NCI-H1048 (cell line): Measurements from ENCODE around the gene AIM2.
"Not testable (repeated sequence)": the region's sequence is repeated elsewhere in the genome, so short reads cannot be mapped to it uniquely, and the experiment has no call there.

Source experiments
- DNase-seq: peaks from one replicate; lab custom pipeline; 2025; lab: John Stamatoyannopoulos, UW

AIM2 gene, protein sequence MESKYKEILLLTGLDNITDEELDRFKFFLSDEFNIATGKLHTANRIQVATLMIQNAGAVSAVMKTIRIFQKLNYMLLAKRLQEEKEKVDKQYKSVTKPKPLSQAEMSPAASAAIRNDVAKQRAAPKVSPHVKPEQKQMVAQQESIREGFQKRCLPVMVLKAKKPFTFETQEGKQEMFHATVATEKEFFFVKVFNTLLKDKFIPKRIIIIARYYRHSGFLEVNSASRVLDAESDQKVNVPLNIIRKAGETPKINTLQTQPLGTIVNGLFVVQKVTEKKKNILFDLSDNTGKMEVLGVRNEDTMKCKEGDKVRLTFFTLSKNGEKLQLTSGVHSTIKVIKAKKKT

DNA sequence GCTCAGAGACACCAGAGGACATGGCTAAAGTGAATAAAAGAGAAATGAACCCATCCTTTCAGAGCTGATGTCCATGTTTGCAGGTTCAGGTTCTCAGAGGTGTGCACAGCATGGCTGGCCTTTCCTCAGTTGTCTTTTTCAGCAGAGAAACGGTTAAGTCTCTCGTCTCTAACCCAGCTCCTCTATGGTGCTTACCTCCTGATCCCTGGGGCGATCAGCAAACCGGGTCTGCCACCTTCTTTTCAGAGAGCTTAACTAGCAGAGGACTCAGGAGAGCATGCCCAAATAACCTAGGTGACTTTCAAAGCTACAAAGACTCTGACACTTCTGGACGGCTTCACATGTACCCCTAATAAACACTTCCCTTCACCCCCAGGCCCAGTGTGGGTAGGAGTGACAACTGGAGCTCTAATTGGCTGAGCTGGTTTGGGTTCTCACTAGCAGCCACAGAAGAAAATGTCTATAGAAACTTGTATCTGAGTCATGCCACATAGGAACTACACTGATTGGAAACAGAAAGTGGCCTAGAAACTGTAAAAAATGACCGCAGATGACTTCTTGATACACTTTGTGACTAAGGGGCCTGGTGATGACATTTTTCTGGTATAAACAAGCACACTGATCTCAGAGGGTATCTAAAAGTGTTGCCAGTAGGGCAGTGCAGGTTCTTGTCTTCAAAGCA lies at the start of gene AIM2:
Gene AIM2, minus strand, starts transcription at position 329 of the 682 bp plus-strand sequence. CDS start 3,267 bp downstream, outside the sequence.
- no peak for DNase-seq

DNA sequence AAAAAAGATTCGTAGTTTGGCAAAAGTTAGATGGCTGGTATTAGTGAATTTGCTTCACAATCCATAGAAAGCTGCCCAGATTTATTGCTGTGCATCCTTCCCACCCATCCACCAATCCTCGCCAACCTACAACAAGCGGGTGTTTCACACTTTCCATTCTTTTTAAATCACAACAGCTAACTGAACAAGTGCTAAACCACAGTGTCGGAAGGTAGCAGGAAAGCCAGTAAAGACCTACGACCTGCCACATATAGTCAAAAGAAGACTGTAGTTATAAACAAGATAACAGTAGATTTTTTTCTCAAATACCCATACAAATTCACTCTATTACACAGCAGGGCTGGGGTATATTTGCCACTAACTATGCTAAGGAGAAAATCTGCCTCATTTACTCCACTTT lies 47.0 kb upstream of the AIM2 start:
- no peak for DNase-seq

DNA sequence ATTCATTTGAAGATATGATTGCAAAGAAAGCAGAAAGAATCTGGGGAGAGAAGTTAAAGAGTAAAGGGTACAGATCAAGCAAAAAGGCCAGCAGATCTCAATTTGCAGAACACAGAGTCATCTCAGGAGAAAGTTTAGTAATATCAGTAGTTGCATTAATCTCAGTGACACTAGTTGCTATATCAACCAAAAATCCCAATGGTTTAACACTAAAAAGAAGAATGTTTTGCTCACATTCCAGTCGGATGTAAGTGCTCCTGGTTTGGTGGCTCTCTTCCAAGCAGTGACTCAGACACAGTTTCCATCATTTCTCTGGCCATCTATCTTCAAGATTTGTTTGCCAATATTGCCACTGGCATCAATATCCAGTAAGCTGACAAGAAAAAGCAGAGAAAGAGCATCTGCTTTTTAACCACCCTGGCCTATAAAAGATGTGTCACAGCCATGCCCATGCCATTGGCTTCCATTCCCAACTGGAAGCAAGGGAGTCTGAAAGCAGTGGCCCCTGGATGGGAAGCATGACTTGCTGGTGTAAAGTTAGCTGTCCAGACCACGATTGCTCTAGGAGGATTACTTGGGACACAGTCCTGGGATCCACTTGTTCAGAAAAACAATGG lies 45.5 kb upstream of the AIM2 start:
- no peak for DNase-seq

DNA sequence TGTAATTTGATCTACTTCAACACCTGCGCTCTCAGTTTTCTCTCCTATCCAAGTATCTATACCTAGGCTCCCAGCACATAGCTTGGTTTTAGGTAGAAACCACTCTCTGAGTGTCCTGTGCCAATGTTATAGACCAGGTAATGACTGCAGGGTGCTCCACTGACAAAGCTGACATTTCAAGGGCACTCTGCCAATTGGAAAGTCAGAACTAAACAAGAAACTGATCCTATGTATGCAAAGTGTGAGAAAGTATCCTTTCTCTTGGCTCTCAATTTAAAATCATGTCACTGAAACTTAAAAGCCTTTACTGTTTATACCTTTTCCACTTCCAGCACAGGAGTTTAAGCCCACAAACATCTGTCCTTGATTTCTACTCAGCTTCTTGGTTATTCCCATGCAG lies 45.0 kb upstream of the AIM2 start:
- no peak for DNase-seq

DNA sequence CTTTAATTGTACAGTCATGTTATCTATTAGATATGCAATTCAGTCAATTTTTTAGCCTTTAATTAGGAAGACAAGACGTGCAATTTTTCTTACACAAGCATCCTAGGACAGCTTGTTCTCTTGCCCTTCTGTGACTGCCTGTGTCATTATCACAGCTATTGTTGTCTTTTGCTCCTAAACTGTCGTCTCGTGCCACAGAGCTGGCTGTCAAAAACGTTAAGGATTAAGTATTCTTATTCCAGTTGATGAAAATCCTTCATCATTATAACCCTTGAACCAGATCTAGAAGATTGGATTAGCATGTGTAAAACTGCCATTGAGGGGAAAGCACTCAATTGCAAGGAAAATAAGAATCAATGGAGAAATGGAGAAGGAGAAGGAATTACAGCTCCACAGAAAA lies 43.8 kb upstream of the AIM2 start:
- DNase-seq, result no peak

DNA sequence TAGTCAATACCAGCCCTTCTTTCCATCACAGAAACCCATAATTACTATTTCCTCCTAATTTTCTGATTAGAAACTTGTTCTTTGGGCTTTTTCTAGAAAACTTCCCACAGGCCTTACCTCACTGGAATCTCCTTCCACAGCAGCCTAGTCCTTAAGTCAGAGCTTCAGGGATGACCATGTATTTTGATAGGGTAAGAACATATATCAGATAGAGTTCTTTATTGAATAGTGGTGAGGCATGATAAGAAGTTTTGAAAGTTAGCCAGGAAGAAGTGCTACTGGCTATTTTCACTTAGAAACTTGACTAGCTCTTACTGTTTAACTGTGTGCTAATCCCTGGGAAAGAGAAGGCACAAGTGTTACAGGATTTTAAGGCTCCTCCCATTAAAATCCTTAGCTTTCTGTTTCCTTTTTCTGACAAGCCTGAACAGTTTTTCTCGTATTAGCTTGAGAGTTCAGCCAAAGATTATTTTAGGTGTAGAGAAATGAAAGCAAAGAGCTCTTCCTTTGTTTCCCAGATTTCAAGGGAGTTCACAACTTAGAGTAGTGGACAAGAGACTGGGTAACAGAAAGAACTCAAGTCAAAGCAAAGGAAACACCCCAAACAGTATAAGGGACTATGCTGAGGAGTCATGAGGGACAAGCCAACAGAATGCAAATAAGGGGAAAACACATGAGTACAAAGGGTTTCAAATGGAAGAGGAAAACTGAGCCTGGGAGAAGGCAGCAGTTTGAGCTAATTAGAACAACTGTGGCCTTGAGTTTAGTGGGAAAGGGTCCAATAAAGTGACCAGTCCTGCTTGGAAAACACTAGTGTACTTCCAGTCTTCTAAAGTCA lies 37.2 kb upstream of the AIM2 start:
- DNase-seq, result no peak

DNA sequence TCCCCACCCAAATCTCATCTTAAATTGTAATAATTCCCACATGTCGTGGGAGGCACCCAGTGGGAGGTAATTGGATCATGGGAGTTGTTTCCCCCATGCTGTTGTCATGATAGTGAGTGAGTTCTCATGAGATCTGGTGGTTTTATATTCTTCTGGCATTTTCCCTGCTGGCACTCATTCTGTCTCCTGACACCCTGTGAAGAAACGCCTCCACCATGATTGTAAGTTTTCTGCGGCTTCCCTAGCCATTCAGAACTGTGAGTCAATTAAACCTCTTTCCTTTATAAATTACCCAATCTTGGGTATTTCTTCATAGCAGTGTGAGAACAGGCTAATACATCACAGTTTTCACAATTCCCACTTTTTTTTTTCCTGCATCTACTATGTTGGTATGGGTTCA lies 26.5 kb upstream of the AIM2 start:
- not testable (repeated sequence) for DNase-seq

DNA sequence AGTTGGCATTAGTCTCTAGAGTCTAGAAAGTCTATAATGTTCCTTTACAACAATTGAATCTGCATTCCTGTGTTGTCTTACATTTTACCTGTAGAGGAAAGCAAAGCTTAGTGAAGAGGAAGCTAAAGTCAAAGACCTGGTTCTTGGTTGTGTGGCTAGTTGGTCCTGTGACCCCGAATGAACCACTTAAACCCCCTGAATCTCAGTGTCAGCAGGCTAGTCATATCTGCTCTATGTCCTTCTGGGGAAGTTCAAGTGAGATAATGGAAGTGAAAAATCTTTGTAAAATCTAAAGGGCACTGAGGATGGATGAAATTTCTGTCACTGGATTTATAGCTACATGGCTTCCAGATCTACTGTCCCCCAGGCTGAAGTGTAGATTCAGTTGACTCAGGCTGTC lies 24.0 kb upstream of the AIM2 start:
- no peak for DNase-seq

DNA sequence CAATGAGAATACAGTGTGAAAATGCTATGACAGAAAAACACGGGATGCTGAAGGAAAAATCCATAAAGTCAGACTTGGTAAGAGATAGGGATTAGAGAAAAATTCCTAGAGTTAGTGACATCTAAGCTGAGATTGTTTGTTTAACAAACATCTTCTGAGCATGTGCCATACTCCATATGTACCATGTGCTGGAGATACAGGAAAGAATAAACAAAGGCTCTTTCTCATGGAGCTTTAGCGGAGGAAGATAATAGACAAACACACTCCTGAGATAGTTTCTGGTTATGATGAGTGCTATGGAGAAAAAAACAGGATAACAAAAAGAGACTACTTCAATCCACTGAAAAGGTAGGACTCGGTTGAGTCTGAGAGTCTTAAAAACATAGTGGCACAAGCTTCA lies 22.0 kb upstream of the AIM2 start:
- no peak for DNase-seq

DNA sequence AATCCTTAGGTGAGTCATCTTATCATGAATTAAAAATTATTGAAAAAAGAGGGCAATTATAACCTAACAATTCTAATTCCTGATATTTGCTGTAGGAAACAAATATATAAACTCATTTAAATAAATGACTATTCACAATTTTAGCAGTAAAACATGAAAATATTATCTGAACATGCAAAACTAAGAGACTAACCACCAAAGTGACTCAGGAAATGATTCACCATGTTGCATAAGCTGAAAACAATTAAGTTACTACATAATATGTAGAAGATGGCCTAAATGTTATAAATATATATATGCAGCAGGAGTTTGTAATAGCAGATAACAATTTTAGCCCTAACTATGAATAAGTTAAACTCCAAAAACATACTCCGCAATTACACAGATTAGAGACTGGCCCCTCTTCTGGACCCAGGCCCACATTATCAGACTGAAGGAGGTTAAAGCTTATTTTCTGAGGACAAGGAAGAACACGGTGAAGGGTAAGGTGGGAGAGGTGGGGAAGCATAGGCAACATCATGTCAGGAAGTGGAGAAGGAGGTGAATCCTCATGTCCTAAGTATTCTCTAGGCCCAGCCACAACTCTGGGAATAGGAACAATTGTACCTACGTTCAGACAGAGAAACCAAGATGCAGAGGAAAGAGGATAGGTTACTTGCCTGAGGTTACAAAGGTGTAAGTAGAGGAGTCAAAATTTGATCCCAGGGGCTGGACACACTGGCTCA lies 15.6 kb upstream of the AIM2 start:
- no peak for DNase-seq

DNA sequence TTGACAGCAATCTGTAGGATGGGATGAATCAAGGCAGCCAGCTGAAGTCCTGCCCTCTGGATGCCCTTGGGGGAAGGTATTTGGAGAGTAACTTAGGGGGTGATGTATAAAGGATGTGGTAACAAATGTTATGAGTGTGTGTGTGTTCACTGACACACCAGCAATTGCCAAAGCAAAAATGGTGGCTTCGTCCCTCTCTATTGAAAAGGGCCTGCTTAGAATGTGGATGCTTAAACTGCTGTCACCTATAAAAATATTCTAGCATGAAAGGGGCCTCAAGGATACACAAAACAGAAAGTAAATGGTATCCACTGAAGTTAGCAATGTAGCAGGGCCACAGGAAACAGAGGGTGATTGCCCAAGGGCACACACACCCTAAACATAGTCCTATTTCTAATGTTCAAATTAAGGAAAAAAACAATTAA lies 15.1 kb upstream of the AIM2 start:
- DNase-seq, result no peak

DNA sequence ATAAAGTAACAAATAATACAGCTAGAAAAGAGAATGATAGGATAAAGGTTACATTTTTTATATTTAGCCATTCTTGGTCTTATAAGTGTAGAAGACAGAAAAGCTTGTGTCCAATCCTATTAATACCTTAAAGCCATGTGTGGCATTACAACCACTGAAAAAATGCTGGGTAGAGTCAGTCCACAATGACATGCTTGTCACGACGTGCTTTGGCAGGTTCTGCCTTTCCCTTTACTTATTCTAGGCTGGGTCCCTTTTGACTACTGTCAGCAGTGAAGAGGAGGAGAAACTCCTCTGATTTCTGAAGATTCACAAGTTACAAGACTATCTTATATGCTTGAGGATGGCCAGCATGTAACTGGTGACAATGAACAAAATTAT lies 14.6 kb upstream of the AIM2 start:
- no peak for DNase-seq

DNA sequence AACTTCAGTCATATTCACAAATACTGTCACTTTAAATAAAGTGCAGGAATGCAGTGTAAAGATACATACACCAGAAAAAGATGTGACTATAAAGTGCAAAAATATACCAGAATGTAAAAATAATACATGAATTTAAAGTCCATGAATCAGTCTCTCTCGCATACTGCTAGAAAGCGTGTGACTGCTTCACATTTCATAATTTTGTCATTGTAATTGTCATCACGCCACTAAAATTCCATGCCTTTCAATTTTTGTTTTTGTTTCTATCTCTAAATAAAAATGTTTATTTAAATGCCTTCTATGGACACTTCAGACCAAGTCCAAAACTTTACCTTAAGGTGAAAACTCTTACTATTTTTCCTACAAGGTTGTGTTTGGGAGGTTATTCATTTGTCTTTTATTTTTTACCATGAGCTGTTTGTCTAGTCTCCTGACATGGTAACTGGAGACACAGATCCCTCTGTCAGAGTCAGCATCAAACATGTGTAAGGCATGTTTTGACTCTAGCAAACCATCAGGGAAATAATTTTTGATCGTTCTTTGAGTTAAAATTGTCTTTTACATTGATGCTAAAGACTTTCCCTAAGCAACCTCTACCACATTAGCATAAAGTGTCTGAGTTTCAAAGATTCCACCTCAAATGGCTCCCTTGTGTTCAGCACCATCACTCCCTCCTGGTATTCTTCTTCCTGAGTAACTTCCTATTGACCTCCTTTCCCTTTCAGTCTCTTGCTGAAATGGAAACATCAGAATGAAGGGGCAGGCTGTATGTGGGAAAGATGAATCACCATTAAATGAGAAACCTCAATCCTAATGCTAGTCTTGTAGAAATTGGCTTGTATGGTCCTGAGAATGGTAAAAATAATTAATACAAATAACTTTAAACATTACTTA lies 14.0 kb upstream of the AIM2 start:
- no peak for DNase-seq

DNA sequence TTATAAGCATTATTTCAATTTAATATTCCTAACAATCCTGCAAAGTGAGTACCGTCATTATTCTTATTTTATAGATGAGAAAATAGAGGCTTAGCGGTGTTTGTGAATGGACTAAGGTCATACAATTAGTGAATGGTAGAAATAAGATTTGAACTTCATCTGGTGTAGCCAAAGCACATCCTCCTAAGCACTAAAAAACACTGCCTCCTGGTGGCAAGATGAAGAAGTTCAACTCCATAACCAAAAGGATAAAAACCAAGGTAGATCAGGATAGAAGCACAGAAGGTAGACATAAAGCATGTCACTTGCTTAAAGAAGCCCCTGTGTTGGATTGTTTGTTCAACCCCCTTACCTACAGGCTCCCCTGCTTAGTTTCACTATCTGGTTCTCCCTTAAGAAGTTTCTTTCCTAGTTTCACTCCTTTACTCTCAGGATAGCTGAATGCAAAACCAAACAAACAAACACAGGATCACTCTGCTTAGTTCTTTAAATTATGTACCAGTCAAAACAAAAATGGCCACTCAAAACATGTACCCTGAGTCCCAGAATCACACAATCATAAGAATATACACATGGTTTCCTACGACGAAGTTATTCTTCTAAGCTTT lies 12.7 kb upstream of the AIM2 start:
- no peak for DNase-seq

DNA sequence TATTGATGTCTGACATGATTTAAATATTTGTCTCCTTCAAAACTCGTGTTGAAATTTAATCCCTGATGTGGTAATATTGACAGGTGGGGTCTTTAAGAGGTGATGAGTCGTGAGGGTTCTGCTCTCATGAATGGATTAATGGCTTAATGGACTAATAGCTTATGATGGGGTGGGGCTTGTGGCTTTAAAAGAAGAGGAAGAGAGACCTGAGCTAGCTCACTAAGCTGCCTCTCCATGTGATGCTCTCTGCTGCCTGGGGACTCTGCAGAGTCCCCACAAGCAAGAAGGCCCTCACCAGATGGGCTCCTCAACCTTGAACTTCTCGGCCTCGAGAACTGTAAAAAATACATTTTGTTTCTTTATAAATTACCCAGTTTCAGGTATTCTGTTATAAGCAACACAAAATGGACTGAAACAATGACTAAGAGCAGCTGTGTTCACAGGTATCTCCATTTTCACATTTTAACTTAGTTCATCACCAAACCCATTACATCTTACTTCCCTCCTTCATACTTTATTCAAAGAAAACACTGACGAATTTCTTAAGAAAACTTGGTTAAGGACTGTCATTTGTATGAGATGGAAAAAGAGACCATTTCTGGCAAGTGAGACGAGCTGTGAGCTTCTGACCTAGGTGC lies 12.1 kb upstream of the AIM2 start:
- DNase-seq, result no peak

DNA sequence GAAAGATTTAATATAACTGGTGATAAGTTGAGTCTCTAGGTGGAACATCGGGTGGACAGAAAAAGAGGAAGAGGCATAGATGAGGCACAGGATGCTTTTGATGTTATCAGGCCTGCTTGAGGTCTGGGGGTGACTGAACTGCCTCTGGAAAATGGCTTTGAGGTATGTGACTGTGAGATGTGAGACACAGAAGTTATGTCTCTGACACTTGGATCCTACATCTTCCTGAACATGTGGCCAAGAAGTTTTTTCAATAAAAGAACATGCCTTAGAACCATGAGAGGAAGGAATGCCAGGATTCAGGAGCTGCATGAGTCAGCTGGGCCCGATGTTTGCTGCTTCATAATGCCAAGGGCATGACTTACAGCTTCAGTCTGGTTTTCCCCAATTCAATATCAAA lies 11.5 kb upstream of the AIM2 start:
- no peak for DNase-seq

DNA sequence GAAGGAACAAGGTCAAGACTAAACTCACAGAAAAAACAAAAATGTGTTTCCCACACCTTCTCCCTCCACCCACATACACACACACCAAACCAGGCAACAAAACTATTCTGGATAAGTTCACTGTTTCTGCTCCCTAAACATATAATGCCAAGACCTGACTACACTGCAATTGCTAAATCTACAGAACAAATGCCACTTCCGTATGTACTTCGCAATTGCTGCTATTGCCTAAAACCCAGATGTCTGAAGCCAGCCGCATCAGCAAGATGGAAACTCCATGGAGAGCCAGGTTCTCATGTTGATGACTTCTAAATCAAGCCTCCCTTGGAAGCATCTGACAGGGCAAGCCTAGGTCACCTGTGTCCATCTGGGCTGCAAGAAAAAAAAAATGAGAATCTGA lies 8.3 kb upstream of the AIM2 start:
- DNase-seq, result no peak

DNA sequence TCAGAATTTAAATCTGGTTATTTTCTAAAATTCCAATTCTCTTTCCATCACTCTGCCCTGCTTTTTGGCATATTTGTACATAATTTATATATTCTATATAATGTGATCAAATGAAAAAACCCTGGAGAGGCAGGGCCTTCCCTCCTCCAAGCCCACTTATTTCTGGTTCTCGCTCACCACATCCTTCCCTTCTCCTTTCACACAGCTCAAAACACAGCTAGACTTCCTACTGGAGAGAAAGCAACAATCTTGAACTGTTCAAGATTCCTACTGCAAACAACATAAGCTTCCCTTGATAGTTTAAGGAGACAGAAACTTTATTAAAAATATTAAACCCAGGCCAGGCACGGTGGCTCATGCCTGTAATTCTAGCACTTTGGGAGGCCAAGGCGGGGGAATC lies 7.6 kb upstream of the AIM2 start:
- DNase-seq, result no peak

DNA sequence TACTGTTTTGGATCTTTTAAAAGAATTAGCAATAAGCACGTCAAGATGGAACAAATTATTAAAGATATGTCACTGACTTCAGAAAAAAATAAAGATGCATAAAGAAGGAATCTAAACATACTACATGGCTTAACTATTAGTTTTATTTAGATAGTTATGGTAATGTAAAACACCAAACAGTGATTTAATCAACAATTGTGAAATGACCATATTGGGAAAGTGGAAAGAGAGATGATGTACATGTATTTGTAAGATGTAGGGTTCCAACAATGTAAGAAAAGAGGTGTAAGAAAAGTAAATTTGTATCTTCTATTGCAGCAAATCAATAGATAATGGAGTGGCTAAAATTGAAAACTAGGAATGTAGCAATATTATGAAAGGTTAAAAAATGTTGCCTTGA lies 6.4 kb upstream of the AIM2 start:
- no peak for DNase-seq

DNA sequence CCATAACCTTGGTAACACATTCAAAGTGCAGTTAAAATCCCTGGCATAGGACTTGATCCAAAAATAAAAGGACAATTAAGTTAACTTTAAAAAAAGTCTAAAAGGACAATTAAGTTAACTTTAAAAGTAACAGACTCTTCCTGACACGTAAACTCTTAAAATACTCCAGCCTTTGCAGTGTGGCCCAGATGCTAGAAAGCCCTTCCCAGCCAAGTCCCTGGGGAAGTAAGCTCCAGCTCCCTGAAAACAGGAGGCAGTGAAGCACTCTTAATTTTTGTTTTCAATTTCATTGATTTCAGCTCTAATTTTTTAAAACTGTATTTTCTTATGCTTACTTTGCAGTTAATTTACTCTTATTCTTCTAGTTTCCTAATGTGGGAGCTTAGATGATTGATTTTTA lies 5.1 kb upstream of the AIM2 start:
- DNase-seq, result no peak
